Measurements from ENCODE around the gene DCAKD.

Gene DCAKD

DNA sequence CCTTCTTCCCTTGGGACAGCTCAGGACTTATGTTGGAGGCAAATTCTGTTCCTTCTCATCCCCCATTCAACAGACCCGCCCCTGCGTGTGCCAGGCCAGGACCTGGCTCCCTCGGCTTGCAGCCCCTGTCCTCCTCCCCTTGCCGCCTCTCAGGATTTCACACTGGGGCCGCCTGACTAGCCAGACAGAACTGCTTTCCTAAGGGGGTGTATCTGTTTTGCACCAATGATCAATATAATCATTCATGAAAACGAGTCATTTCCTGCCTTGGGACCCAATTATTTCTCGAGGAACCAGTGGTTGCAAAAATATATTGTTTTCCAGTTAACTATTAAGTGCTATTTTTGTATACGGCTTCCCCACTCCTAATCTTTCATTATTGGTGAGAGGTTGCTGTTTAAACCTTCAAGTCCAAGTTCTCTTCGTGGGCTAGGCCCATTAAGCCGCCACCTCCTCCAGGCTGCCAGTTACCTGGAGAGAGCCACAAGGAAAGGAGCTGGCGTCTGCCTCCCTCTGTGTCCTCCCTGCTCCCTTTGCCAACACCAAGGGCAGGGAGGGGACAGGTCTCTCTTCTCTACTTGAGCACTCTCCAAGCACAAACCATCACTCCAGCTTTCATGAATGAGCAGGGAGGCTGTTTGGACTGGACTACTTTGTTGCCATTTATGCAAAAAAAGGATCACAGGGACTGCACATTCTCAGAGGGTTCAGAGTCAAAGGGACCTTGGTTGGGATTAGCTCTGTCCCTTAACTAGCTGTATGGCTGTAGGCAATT is 8.9 kb downstream of the DCAKD start:
- no peak for TF ChIP-seq GLIS3 (CRISPR knock-in tag; IDR thresholded peaks at IDR 0.05)
- ATAC-seq = no peak

GRCh38 chr17:45040459-45040858 is 11.0 kb downstream of the DCAKD start:
- peak; percentile 52; the same call in 2 of the 3 replicates for ATAC-seq
- TF ChIP-seq ARNTL (CRISPR knock-in tag; IDR thresholded peaks at IDR 0.05; ENCODE audit: borderline replicate concordance, low read depth) (no peak), PPARA (CRISPR knock-in tag; IDR thresholded peaks at IDR 0.05; ENCODE audit: borderline replicate concordance) (no peak), PATZ1 (CRISPR knock-in tag; IDR thresholded peaks at IDR 0.05; ENCODE audit: borderline replicate concordance) (no peak), OSR1 (CRISPR knock-in tag; IDR thresholded peaks at IDR 0.05) (no peak), ZNF8 (CRISPR knock-in tag; IDR thresholded peaks at IDR 0.05) (no peak), ZNF565 (CRISPR knock-in tag; conservative IDR thresholded peaks at IDR 0.05; ENCODE audit: low read depth) (no peak)

- ATAC-seq = no peak
Observed at GRCh38 chr17:45038728-45039634, 12.5 kb downstream of the DCAKD start.

GRCh38 chr17:45036691-45037090 is 14.7 kb downstream of the DCAKD start:
- no peak for TF ChIP-seq ZNF70 (CRISPR knock-in tag; IDR thresholded peaks at IDR 0.05)
- TF ChIP-seq TSHZ2 (CRISPR knock-in tag; IDR thresholded peaks at IDR 0.05) = no peak
- no peak for TF ChIP-seq POU6F1 (CRISPR knock-in tag; IDR thresholded peaks at IDR 0.05; ENCODE audit: borderline replicate concordance, low read depth)
- no peak for TF ChIP-seq PATZ1 (CRISPR knock-in tag; IDR thresholded peaks at IDR 0.05; ENCODE audit: borderline replicate concordance)
- no peak for TF ChIP-seq TOX (CRISPR knock-in tag; IDR thresholded peaks at IDR 0.05; ENCODE audit: borderline replicate concordance)
- TF ChIP-seq ISL1 (CRISPR knock-in tag; IDR thresholded peaks at IDR 0.05) = no peak
- no peak for TF ChIP-seq BACH2 (CRISPR knock-in tag; IDR thresholded peaks at IDR 0.05; ENCODE audit: borderline replicate concordance)
- TF ChIP-seq ZC3H10 (CRISPR knock-in tag; IDR thresholded peaks at IDR 0.05) = no peak
- no peak for TF ChIP-seq CSDC2 (CRISPR knock-in tag; IDR thresholded peaks at IDR 0.05)
- no peak for TF ChIP-seq ARNTL (CRISPR knock-in tag; IDR thresholded peaks at IDR 0.05; ENCODE audit: borderline replicate concordance, low read depth)
- no peak for TF ChIP-seq OSR1 (CRISPR knock-in tag; IDR thresholded peaks at IDR 0.05)
- TF ChIP-seq CREB5 (CRISPR knock-in tag; IDR thresholded peaks at IDR 0.05; ENCODE audit: low read depth) = no peak
- TF ChIP-seq GLIS3 (CRISPR knock-in tag; IDR thresholded peaks at IDR 0.05) = no peak
- TF ChIP-seq TCF4 (CRISPR knock-in tag; IDR thresholded peaks at IDR 0.05; ENCODE audit: borderline replicate concordance) = no peak
- TF ChIP-seq SNAI2 (CRISPR knock-in tag; IDR thresholded peaks at IDR 0.05) = no peak
- TF ChIP-seq, protein P1, sequence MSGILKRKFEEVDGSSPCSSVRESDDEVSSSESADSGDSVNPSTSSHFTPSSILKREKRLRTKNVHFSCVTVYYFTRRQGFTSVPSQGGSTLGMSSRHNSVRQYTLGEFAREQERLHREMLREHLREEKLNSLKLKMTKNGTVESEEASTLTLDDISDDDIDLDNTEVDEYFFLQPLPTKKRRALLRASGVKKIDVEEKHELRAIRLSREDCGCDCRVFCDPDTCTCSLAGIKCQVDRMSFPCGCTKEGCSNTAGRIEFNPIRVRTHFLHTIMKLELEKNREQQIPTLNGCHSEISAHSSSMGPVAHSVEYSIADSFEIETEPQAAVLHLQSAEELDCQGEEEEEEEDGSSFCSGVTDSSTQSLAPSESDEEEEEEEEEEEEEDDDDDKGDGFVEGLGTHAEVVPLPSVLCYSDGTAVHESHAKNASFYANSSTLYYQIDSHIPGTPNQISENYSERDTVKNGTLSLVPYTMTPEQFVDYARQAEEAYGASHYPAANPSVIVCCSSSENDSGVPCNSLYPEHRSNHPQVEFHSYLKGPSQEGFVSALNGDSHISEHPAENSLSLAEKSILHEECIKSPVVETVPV (CRISPR knock-in tag; IDR thresholded peaks at IDR 0.05) = no peak
- no peak for ATAC-seq

More at GRCh38 chr17:45038728-45039634, 12.5 kb downstream of the DCAKD start:
- TF ChIP-seq GLIS3 (CRISPR knock-in tag; IDR thresholded peaks at IDR 0.05) = no peak
- no peak for TF ChIP-seq TCF4 (CRISPR knock-in tag; IDR thresholded peaks at IDR 0.05; ENCODE audit: borderline replicate concordance)
- no peak for TF ChIP-seq ZNF70 (CRISPR knock-in tag; IDR thresholded peaks at IDR 0.05)
- no peak for TF ChIP-seq PPARA (CRISPR knock-in tag; IDR thresholded peaks at IDR 0.05; ENCODE audit: borderline replicate concordance)
- TF ChIP-seq ZC3H10 (CRISPR knock-in tag; IDR thresholded peaks at IDR 0.05) = no peak
- no peak for TF ChIP-seq ESRRG (CRISPR knock-in tag; IDR thresholded peaks at IDR 0.05)

Measured in SK-N-SH treated with all-trans-retinoic acid at 6 μM for 48 hours (cell line).